GM19035 (cell line): ENCODE measurements around the gene PSAP.
"Not testable (repeated sequence)": the region's sequence is repeated elsewhere in the genome, so short reads cannot be mapped to it uniquely, and the experiment has no call there.

Source experiments
- ATAC-seq: cut with Tn5 transposase; IDR thresholded peaks from one replicate; pipeline ENCODE4 v1.9.1; 2021; ENCODE audit not compliant: unreplicated experiment

The PSAP gene

GRCh38 chr10:71850743-71851464 is at the start of gene PSAP:
Gene PSAP (minus strand): TSS chr10:71851251. CDS start chr10:71851221, 30 bp downstream.
- peak; percentile 94 for ATAC-seq

DNA sequence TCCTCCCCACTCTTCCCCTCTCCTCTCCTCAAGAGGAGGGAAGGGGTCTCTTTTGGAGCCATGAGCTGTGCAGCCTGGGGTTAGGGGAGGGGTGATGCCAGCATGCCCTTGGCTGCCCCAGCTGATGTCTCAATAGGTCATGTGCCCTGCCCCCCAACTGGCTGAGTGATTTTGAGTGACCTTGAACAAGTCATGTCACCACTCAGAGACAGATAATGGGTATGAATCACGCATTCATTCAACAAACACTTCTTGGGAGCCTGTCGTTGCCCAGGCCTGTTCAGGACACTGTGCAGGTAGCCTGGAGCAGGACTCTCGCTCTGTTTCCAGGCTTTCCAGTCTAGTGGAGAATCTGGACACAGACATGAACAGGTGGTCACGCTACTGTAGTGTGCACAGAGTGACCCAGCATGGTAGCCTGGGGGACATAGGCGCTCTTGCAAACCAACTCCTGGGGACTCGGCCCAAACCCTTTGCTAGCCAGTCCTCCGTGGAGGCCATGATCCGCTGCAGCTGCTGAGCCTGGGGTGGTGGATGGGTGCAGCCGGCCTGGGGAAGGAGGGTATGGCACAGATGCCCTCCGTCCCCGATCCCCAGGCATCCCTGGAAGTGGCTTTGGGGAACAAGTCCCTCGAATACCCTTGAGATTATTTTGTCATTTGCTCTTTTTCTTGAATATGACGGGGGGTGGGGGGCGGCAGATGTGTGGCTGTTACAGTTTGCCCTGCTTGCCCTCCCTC is 49.6 kb upstream of the PSAP start:
- no peak for ATAC-seq

DNA sequence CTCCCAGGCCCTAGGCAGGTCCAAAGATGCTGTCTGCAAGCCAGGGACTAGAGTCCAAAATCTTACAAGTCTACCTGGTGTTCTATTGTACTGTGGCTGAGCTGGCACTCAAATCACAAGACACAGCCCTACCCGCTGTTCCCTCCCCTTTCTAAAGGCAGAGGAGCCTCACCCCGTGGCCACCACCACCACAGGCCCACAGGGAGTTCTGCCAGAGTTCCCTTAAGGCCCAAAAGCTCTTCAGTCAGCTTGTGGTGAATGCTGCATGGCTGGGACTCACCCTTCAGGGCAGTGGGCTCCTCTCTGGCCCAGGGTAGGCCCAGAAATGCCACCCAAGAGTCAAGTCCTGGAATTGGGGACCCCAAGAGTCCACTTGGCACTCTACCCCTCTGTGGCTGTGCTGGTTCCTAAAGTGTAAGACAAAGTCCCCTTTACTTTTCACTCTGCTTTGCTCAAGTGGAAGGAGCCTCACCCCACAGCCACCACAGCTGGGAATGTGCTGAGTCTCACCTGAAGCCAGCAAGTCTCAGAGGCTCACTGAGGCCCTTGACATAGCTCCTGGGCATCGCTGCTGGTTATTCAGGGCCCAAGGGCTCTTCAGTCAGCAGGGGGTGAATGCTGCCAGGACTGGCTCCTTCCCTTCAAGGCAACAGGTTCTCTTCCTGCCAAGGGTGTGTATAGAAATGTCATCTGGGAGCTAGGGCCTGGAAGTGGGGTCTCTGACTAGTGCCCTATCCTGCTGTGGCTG is 48.8 kb upstream of the PSAP start:
- no peak for ATAC-seq

GRCh38 chr10:71898346-71898745 is 47.3 kb upstream of the PSAP start:
- ATAC-seq, result not testable (repeated sequence)

DNA sequence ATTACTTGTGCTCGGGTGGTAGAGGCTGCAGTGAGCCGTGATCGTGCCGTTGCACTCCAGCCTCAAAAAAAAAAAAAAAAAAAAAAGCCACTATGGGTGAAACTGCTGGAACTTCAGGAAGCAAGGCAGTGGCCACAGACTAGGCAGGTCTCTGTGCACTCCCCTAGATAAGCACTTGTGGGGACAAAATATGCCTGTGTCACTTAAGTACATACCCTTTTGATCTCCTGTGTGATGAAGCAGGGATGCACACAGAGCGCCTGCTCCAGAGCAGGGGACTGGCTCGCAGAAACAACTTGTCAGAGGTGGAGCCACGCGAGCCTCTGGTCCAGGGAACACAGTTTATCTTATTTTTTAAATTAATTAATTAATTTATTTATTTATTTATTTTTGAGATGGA is 42.9 kb upstream of the PSAP start:
- ATAC-seq, result no peak

GRCh38 chr10:71893258-71893815 is 42.3 kb upstream of the PSAP start:
- ATAC-seq, result no peak

- no peak for ATAC-seq
Observed at GRCh38 chr10:71891437-71891836, 40.4 kb upstream of the PSAP start.

GRCh38 chr10:71889388-71889987 is 38.4 kb upstream of the PSAP start:
- no peak for ATAC-seq

GRCh38 chr10:71888623-71889387 is 37.8 kb upstream of the PSAP start:
- peak; percentile 92 for ATAC-seq

GRCh38 chr10:71888248-71888622 is 37.2 kb upstream of the PSAP start:
- no peak for ATAC-seq

- no peak for ATAC-seq
Observed at GRCh38 chr10:71887743-71888142, 36.7 kb upstream of the PSAP start.

- no peak for ATAC-seq
Observed at GRCh38 chr10:71882813-71883659, 32.0 kb upstream of the PSAP start.

DNA sequence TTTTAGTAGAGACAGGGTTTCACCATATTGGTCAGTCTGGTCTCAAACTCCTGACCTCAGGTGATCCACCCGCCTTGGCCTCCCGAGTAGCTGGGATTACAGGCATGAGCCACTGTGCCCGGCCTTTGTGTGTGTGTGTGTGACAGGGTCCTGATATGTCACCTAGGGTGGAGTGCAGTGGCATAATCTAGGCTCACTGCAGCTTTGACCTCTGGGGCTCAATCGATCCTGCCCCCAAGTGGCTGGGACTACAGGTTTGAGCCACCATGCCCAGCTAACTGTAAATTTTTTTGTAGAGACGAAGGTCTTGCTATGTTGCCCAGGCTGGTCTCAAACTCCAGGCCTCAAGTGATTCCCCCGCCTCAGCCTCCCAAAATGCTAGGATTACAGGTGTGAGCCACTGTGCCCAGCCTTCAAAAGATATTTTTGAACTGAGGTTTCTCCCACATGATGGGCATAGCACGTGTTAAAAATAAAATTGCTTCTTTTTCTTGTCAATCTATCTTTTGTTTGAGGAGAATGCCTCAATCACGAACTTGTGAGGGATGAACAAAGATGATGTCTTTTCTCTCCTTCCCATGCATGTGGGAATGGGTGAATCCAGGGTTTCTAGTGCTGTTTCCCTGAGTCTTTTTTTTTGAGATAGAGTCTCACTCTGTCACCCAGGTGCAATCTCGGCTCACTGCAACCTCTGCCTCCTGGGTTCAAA is 30.8 kb upstream of the PSAP start:
- no peak for ATAC-seq

- not testable (repeated sequence) for ATAC-seq
Observed at GRCh38 chr10:71881307-71881624, 30.2 kb upstream of the PSAP start.

DNA sequence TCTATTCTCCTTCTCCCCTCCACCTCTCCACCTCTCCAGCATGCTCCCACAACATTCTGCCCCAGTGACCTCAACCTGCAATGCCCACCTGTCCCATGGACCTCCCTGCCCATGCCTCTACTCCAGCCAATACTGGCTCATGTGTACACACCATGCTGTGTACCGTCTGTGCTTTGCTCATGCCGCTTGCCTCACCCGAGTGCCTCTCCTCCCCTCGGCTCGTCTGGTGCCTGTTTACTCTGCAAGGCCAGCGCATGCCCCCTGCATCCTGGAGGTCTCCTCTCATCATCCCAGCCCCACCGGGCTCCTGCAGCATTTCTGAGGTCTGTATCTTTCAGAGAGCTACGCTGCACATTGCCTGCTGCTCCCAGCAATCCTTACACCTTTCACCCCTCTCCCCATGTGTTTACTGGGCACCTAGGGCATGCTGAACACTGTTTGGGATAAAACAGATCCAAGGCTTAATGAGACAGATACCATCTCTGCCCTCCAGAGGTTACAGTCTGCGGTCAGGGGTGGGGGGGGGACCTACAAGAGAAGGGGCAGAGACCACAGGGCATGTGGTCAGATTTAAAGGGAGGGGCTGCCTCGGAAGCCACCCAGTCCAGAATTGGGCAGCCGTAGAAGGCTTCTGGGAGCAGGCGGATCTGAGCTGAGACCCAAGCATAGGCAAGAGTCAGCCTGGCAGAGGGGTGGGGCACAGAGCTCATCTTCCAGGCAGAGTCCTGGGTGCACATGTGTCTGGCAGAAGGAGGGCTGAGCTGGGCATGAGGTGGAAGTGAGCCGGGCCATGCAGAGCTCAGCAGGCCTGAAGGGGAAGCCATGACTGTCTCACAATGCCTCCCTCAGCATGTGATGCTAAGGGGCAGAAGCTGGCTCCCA is 29.6 kb upstream of the PSAP start:
- ATAC-seq, result no peak

DNA sequence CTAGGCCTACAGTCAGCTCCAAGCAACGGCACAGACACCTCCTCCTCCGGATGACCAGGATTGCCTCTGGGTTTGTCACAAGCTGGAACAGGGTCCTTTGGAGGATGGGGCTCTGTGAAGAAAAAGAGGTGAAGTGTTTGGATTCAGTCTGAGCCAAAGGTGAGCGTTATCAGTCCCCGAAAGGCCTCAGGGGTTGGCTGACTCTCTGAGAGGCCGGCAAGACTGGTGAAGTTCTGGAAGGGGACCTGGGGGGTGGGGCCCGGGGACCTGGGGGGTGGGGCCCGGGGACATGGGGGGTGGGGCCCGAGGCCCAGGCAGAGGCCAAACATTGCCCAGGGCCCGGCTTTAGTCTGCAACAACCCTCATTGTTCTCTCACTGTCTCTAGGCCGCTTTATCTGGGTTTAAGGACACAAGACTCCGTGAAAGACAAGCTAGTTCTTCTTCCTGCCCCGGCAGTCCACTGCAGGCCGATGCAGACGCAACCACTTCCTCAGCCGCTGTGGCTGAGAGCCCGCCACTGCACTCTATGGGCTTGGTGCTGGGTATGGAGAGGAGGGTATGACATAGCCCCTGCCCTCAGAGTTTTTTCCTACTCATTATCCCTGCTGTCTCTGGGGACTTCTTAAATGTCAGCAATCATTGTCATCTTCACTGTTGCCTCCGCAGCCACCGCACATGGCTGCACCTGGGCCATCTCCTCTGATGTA is 27.4 kb upstream of the PSAP start:
- no peak for ATAC-seq

DNA sequence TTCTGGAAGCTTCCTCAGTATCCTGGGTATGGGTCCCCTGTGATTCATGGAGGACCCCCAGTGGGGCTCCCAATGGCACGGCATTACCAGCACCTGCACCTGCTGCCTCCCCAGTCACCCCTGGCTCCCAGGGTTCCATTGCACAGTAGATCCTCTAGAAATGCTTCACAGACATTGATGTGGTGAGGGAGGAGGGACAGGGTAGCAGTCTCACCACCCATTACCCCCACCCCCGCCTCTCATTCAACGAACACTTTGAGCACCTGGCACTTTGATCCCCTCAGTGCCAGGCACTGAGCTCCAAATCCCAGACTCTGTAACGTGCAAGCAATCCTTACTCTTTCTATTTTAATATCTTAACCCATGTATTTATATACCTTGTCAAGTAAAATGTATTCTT is 26.8 kb upstream of the PSAP start:
- ATAC-seq, result no peak
